Tibial artery (tissue), 4 donors: ENCODE results near the gene MMP2.

Experiments used
- DNase-seq, 2 donors: peaks; one replicate each; pipeline ENCODE4 v3.0.0-alpha.2; 2019
- H3K27ac ChIP-seq, 2 donors: fragments of 200-600 bp; sonication (generic) in 1 of 2; 1 replicate in 1 of 2; 2 replicates in 1 of 2; pipeline ENCODE4 v1.5.1; 2018 to 2019; ENCODE audit warnings: mild to moderate bottlenecking in 1 of 2
- H3K27me3 ChIP-seq, 2 donors: fragments of 200-600 bp; sonication (generic) in 1 of 2; one replicate each; pipeline versions ENCODE4 v1.5.1 to v1.6.0; 2016 to 2019
- H3K36me3 ChIP-seq, 3 donors: fragments of 200-600 bp; sonication (generic) in 2 of 3; one replicate each; pipeline ENCODE4 v1.5.1; 2016 to 2019; ENCODE audit warnings: mild to moderate bottlenecking in 2 of 3
- H3K4me1 ChIP-seq, 4 donors: fragments of 200-600 bp; sonication (generic) in 2 of 4; 1 replicate in 3 of 4; 2 replicates in 1 of 4; pipeline ENCODE4 v1.5.1; 2016 to 2019
- H3K4me3 ChIP-seq, 2 donors: fragments of 200-600 bp; sonication (generic) in 1 of 2; 1 replicate in 1 of 2; 2 replicates in 1 of 2; pipeline ENCODE4 v1.5.1; 2018 to 2019; ENCODE audit warnings: mild to moderate bottlenecking in 2 of 2
- H3K9me3 ChIP-seq, 3 donors: fragments of 200-600 bp; sonication (generic) in 1 of 3; one replicate each; pipeline ENCODE4 v1.5.1; 2016 to 2019
- intact Hi-C: fragments of 100-400 bp; cut with DNase I; formaldehyde crosslinking; loops from one replicate; pipeline ENCODE4 v1.15.0; 2023; ENCODE audit warnings: low total_unique reads
- TF ChIP-seq, protein P1 (sequence below), 2 experiments: fragments of 200-600 bp in 1 of 2; fragments of 450-650 bp in 1 of 2; IDR thresholded peaks; one replicate each; pipeline ENCODE4 v1.5.1; 2017 to 2019; ENCODE audit warnings: antibody characterized with exemption in 2 of 2, mild to moderate bottlenecking in 1 of 2, moderate library complexity in 1 of 2

The MMP2 gene

GRCh38 chr16:55436587-55436986 lies 42.4 kb upstream of the MMP2 start:
- H3K4me1 ChIP-seq: no peaks in the 10 kb centered on the region

GRCh38 chr16:55437625-55438024 lies 41.4 kb upstream of the MMP2 start:
- H3K27me3 ChIP-seq: peaks cover 0 to 4% of the 10 kb centered on the region in 2 donors
- TF ChIP-seq, protein P1, sequence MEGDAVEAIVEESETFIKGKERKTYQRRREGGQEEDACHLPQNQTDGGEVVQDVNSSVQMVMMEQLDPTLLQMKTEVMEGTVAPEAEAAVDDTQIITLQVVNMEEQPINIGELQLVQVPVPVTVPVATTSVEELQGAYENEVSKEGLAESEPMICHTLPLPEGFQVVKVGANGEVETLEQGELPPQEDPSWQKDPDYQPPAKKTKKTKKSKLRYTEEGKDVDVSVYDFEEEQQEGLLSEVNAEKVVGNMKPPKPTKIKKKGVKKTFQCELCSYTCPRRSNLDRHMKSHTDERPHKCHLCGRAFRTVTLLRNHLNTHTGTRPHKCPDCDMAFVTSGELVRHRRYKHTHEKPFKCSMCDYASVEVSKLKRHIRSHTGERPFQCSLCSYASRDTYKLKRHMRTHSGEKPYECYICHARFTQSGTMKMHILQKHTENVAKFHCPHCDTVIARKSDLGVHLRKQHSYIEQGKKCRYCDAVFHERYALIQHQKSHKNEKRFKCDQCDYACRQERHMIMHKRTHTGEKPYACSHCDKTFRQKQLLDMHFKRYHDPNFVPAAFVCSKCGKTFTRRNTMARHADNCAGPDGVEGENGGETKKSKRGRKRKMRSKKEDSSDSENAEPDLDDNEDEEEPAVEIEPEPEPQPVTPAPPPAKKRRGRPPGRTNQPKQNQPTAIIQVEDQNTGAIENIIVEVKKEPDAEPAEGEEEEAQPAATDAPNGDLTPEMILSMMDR (IDR thresholded peaks at IDR 0.05): no peak
- no peak overlapping the region for H3K4me3 ChIP-seq
- no peaks in the 10 kb centered on the region for H3K36me3 ChIP-seq
- H3K4me1 ChIP-seq: no peaks in the 10 kb centered on the region
- DNase-seq: no peak
- no peaks in the 10 kb centered on the region for H3K9me3 ChIP-seq
- intact Hi-C loops: no loop called here
- H3K27ac ChIP-seq: no peak overlapping the region

More at GRCh38 chr16:55436587-55436986, 42.4 kb upstream of the MMP2 start:
- H3K27me3 ChIP-seq: peaks cover 0 to 4% of the 10 kb centered on the region in 2 donors
- no peak for DNase-seq
- H3K9me3 ChIP-seq: no peaks in the 10 kb centered on the region
- intact Hi-C loops: no loop called here
- TF ChIP-seq, protein P1 (IDR thresholded peaks at IDR 0.05): no peak
- H3K27ac ChIP-seq: no peak overlapping the region
- H3K36me3 ChIP-seq: no peaks in the 10 kb centered on the region
- H3K4me3 ChIP-seq: no peak overlapping the region

DNA sequence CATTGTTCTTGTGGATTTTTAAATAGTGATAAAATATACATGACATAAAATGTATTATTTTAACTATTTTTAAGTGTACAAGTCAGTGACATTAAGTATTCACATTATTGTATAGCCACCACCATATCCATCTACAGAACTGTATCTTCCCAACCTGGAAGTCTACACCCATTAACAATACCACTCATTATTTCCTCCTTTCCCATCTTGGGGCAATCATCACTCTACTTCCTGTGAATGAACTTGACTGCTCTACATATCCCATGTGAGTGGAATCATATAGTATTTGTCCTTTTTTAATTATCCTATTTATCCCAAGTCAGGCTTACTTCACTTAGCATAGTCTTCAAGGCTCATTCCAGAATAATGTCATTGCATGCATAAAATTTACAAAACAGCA lies 40.7 kb upstream of the MMP2 start:
- no peak overlapping the region for H3K27ac ChIP-seq
- no peak overlapping the region for H3K4me3 ChIP-seq
- no peaks in the 10 kb centered on the region for H3K4me1 ChIP-seq
- no peaks in the 10 kb centered on the region for H3K36me3 ChIP-seq
- H3K9me3 ChIP-seq: no peaks in the 10 kb centered on the region
- H3K27me3 ChIP-seq: peaks cover 0 to 4% of the 10 kb centered on the region in 2 donors
- TF ChIP-seq, protein P1 (IDR thresholded peaks at IDR 0.05): no peak
- intact Hi-C loops: no loop called here
- no peak for DNase-seq

- DNase-seq: no peak
- Histone ChIP-seq H3K36me3 (no peaks in the 10 kb centered on the region), H3K9me3 (no peaks in the 10 kb centered on the region), H3K4me3 (no peak overlapping the region), H3K4me1 (no peaks in the 10 kb centered on the region), H3K27me3 (peaks cover 0 to 4% of the 10 kb centered on the region in 2 donors), H3K27ac (no peak overlapping the region)
- TF ChIP-seq, protein P1 (IDR thresholded peaks at IDR 0.05): no peak
- intact Hi-C loops: no loop called here
Observed at GRCh38 chr16:55439101-55439690, 39.8 kb upstream of the MMP2 start.

- intact Hi-C loops: no loop called here
Observed at GRCh38 chr16:55443434-55444346, 35.3 kb upstream of the MMP2 start.

More at GRCh38 chr16:55443434-55444346, 35.3 kb upstream of the MMP2 start:
- Histone ChIP-seq H3K4me3 (no peak overlapping the region), H3K9me3 (no peaks in the 10 kb centered on the region), H3K36me3 (no peaks in the 10 kb centered on the region), H3K27ac (no peak overlapping the region), H3K4me1 (no peaks in the 10 kb centered on the region), H3K27me3 (no peaks in the 10 kb centered on the region)
- DNase-seq: no peak
- TF ChIP-seq, protein P1 (IDR thresholded peaks at IDR 0.05): no peak
